Lung (tissue), 12 donors: ENCODE data around the gene COL15A1. TPM values are rescaled to one million over a fixed set of nuclear protein-coding genes. Genes with fewer than 3 reads are reported as not detected.
A peak's percentile ranks its signal among the peaks of the same experiment; 100 is the strongest.

Source experiments
- ATAC-seq: fragments of 200-7000 bp; cut with Tn5 transposase; one replicate; pipeline ENCODE4 v1.9.1; 2020; ENCODE audit warnings: moderate number of reproducible peaks; ENCODE audit not compliant: insufficient read depth, low FRiP score
- DNase-seq, 3 donors: peaks; one replicate each; pipeline ENCODE4 v3.0.0-alpha.2; 2013 to 2017
- H3K27ac ChIP-seq, 2 donors: one replicate each; pipeline ENCODE4 v1.5.1; 2013; ENCODE audit warnings: mild to moderate bottlenecking in 2 of 2, moderate library complexity in 2 of 2, control low read depth in 1 of 2, inconsistent platforms in 1 of 2, low read depth in 1 of 2, low read length in 1 of 2
- H3K27me3 ChIP-seq, 3 donors: one replicate each; pipeline ENCODE4 v1.5.1; 2013; ENCODE audit warnings: low read length in 2 of 3; ENCODE audit not compliant: control insufficient read depth in 3 of 3, insufficient read depth in 3 of 3
- H3K36me3 ChIP-seq, 4 donors: one replicate each; pipeline ENCODE4 v1.5.1; 2013; ENCODE audit warnings: low read length in 4 of 4, mild to moderate bottlenecking in 1 of 4, moderate library complexity in 1 of 4; ENCODE audit not compliant: control insufficient read depth in 4 of 4, insufficient read depth in 4 of 4
- H3K4me1 ChIP-seq, 5 donors: one replicate each; pipeline ENCODE4 v1.5.1; 2013; ENCODE audit warnings: low read length in 5 of 5, mild to moderate bottlenecking in 2 of 5, moderate library complexity in 1 of 5; ENCODE audit not compliant: control insufficient read depth in 5 of 5, insufficient read depth in 5 of 5
- H3K4me3 ChIP-seq: one replicate; pipeline ENCODE4 v1.5.1; 2013; ENCODE audit warnings: mild to moderate bottlenecking, control low read depth, moderate library complexity
- H3K9ac ChIP-seq, 2 donors: one replicate each; pipeline ENCODE4 v1.5.1; 2013; ENCODE audit warnings: low read length in 2 of 2, control low read depth in 1 of 2; ENCODE audit not compliant: insufficient read depth in 1 of 2
- H3K9me3 ChIP-seq, 4 donors: one replicate each; pipeline ENCODE4 v1.5.1; 2013; ENCODE audit warnings: low read length in 3 of 4, mild to moderate bottlenecking in 1 of 4, moderate library complexity in 1 of 4; ENCODE audit not compliant: control insufficient read depth in 4 of 4, insufficient read depth in 3 of 4
- CTCF ChIP-seq: IDR thresholded peaks from 2 replicates; pipeline ENCODE4 v1.5.1; 2012; ENCODE audit warnings: mild to moderate bottlenecking; ENCODE audit errors: control extremely low read depth, extremely low read depth
- WGBS, 2 donors: extraction: QIAGEN DNeasy Blood & Tissue Kit; methylation state at CpG; one replicate each; pipeline ENCODE4 v1.1.7; 2013; 5-methylcytosine and 5-hydroxymethylcytosine counted together
- polyA plus RNA-seq, 2 donors: library from polyadenylated mRNA; stranded (reverse); fragments of 200-250 nt; gene quantifications; one replicate each; pipeline ENCODE4 v1.2.1, GENCODE V29; 2013
- total RNA-seq, 2 donors: library from RNA; depleted of rRNA in 1 of 2; stranded (reverse); fragments of >200 nt in 1 of 2; gene quantifications; one replicate each; pipeline ENCODE4 v1.2.1, GENCODE V29; 2014 to 2021
- donor health status: control.
- donor health status: control.
- donor health status: Bipolar disorder and iron deficiency.
- donor health status: healthy.
- donor health status: DM: yes; HTN: yes; CAD: no.

COL15A1 gene
- total and polyA plus RNA-seq, 4 donors, result 2.9 to 40.5 (median 8.5) TPM

- DNase-seq (peak; percentile 59 to 76 (median 64)), ATAC-seq (peak; percentile 44)
- Histone ChIP-seq H3K4me3 (no peak overlapping the region), H3K4me1 (peaks cover 0 to 20% (median 4%) of the 10 kb centered on the region in 5 donors), H3K36me3 (no peaks in the 10 kb centered on the region), H3K9ac (peak overlapping the region in 1 of 2 donors; percentile 47), H3K9me3 (no peaks in the 10 kb centered on the region), H3K27me3 (no peaks in the 10 kb centered on the region), H3K27ac (peak overlapping the region; percentile 2 to 54)
- peak; percentile 61 for TF ChIP-seq CTCF
- 28 to 38% methylated on average over 19 of the region's 19 CpGs for WGBS, 2 donors
These were observed 54.9 kb downstream of the COL15A1 start for GRCh38 chr9:98998441-98999151.

GRCh38 chr9:98999152-98999525, 55.4 kb downstream of the COL15A1 start:
- WGBS, 2 donors, result 45 to 63% methylated on average over 6 of the region's 6 CpGs
- TF ChIP-seq CTCF, result no peak
- ATAC-seq (no peak), DNase-seq (no peak)
- Histone ChIP-seq H3K4me3 (no peak overlapping the region), H3K9me3 (no peaks in the 10 kb centered on the region), H3K4me1 (peaks cover 0 to 20% (median 4%) of the 10 kb centered on the region in 5 donors), H3K9ac (peak overlapping the region in 1 of 2 donors; percentile 47), H3K27me3 (no peaks in the 10 kb centered on the region), H3K36me3 (no peaks in the 10 kb centered on the region), H3K27ac (peak overlapping the region in 1 of 2 donors; percentile 27)

DNA sequence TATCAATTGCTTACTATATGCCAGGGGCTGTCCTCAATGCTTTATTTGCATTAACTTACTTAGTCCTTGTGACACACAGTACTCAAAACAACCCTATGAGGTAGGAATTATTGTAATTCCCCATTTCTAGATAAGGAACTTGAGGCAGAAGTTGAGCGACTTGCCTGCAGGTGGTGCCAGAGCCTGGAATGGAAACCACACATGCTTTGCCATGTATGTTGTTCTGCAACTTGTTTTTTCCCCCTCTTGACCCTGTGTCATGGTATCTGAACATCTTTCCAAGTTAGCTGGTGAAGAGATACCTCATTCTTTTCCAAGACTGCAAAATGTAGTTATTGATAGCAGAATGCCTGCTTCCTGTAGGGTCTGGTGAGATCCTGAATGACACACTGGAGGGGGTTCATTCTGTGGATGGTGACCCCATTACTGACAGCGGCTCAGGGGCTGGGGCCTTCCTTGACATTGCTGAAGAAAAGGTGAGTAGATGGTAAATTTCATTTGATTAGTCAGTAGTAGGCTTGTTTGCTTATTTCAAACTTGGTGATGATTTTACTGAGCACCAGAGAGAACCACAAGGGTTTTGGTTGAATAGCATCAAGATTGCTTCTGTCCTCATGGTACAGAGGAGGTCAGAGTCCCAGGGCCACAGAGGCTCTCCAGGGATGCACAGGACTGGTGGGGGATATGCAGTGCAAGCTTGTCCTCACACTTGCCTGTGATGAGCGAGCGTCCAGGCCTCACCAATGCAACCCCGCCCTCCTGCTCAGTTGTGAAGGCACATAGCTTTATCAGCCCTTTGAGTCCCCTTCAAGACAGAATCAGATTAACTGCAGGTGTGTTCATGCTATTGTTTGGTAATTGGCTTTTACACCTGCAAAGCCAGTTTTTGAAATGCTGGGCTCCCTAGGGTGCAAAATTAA, 57.0 kb downstream of the COL15A1 start:
- H3K36me3 ChIP-seq, result no peaks in the 10 kb centered on the region
- H3K27me3 ChIP-seq, result no peaks in the 10 kb centered on the region
- no peak overlapping the region for H3K4me3 ChIP-seq
- DNase-seq, result peak; percentile 52 to 77 (median 62)
- H3K27ac ChIP-seq, result no peak overlapping the region
- peak; percentile 71 for TF ChIP-seq CTCF
- H3K4me1 ChIP-seq, result peaks cover 0 to 20% (median 3%) of the 10 kb centered on the region in 5 donors
- peak; percentile 61 for ATAC-seq
- no peaks in the 10 kb centered on the region for H3K9me3 ChIP-seq
- WGBS, 2 donors, result 66 to 80% methylated on average over 5 of the region's 5 CpGs
- no peak overlapping the region for H3K9ac ChIP-seq
